ENCODE measurements around the gene CMSS1. TPM values are rescaled to one million over a fixed set of nuclear protein-coding genes. Genes with fewer than 3 reads are reported as not detected.

CMSS1 gene
- polyA plus RNA-seq, 2 of the 4 experiments (the other 2 are of a cell fraction) = 61.1 to 62.9 TPM

GRCh38 chr3:99960941-99961340 is 143.3 kb downstream of the CMSS1 start:
- H3K4me2 ChIP-seq = no peak overlapping the region
- H3K4me1 ChIP-seq = peaks cover 12% of the 10 kb centered on the region; the same call in 2 of the 3 replicates
- no peak for ATAC-seq
- WGBS (ENCODE audit: missing lambda C conversion rate) = 93% methylated on average over 7 of the region's 7 CpGs
- CTCF ChIA-PET = no interaction called here
- POLR2A ChIA-PET = no interaction called here
- no peak for FAIRE-seq
- no peak overlapping the region for H3K27ac ChIP-seq
- H3K4me3 ChIP-seq = no peak overlapping the region
- TF ChIP-seq RNF2 (IDR thresholded peaks at IDR 0.05; ENCODE audit: borderline replicate concordance, low read depth) (no peak), CBX8 (IDR thresholded peaks at IDR 0.05) (no peak), POLR2A (IDR thresholded peaks at IDR 0.05; ENCODE audit: low read length) (no peak), CEBPB (IDR thresholded peaks at IDR 0.05) (no peak), RCOR1 (IDR thresholded peaks at IDR 0.05; ENCODE audit: low read depth, low read length) (no peak), CBX2 (IDR thresholded peaks at IDR 0.05; ENCODE audit: borderline replicate concordance, low read depth) (no peak), ELK1 (IDR thresholded peaks at IDR 0.05; ENCODE audit: low read depth, low read length) (no peak), EP300 (IDR thresholded peaks at IDR 0.05) (no peak), FOSL2 (IDR thresholded peaks at IDR 0.05) (no peak), FOSL2 (CRISPR knock-in tag; IDR thresholded peaks at IDR 0.05) (no peak), JUN (IDR thresholded peaks at IDR 0.05) (no peak)
- TF ChIP-seq, protein P1, sequence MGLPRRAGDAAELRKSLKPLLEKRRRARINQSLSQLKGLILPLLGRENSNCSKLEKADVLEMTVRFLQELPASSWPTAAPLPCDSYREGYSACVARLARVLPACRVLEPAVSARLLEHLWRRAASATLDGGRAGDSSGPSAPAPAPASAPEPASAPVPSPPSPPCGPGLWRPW (IDR thresholded peaks at IDR 0.05) = no peak
- no peak for DNase-seq (ENCODE audit: low read depth in 1 of 2, low spot score in 1 of 2)
- no peaks in the 10 kb centered on the region for H3K9me3 ChIP-seq

DNA sequence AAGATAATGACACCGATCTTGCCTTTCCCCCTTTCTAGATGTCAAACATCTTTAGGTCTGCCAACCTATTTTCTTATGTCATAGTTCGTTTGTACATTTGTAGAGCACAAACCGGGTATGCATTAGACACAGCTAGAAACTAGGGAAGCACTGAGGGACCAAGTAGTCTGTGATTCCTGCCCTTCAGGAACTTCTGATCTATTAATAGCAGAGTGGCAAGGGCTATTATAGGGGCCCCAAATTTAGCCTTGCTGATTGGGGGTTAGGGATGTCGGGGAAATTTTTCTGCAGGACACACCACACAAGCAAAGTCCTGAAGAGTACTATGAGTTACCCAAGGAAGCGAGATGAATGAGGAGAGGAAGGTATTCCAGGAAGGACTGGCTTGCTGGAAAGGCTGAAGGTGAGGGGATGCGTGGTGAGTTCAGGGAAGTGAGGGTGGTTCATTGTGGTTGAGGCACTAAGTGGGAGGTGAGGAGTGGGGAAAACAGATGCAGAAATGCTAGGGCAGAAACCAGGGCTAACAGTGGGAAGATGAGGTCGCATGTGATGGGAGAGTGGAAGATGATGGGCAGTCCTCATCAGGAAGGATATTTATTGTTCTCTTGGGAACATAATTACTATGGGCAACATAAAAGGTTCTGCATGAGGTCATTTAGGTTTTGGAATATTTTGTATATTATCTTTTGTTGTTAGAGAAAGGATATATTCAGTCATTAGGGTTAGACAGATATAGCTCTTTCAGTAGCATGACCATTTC is 144.3 kb downstream of the CMSS1 start:
- H3K9me3 ChIP-seq = no peaks in the 10 kb centered on the region
- ChIA-PET POLR2A (no interaction called here), CTCF (interaction anchor here (0.9 kb wide), 1 partner anchor 292 kb away, joined by 4 read pairs; no protein-coding TSS in a partner anchor)
- peaks cover 12% of the 10 kb centered on the region; the same call in 2 of the 3 replicates for H3K4me1 ChIP-seq
- no peak overlapping the region for H3K27ac ChIP-seq
- H3K4me2 ChIP-seq = no peak overlapping the region
- no peak overlapping the region for H3K4me3 ChIP-seq
- DNase-seq (ENCODE audit: low read depth in 1 of 2, low spot score in 1 of 2) (no peak), ATAC-seq (no peak), FAIRE-seq (no peak)
- TF ChIP-seq CTCF (IDR thresholded peaks at IDR 0.05) (no peak), POLR2AphosphoS2 (conservative IDR thresholded peaks at IDR 0.05; ENCODE audit: low read length) (no peak), CEBPB (IDR thresholded peaks at IDR 0.05) (no peak), GATA3 (IDR thresholded peaks at IDR 0.05; ENCODE audit: borderline replicate concordance) (no peak), RARB (CRISPR knock-in tag; IDR thresholded peaks at IDR 0.05) (no peak), SMC3 (IDR thresholded peaks at IDR 0.05) (no peak), MAX (IDR thresholded peaks at IDR 0.05) (no peak), EHMT2 (IDR thresholded peaks at IDR 0.05; ENCODE audit: low read depth) (no peak), HOXB13 (CRISPR knock-in tag; IDR thresholded peaks at IDR 0.05; ENCODE audit: low read depth) (no peak), ZC3H11A (IDR thresholded peaks at IDR 0.05) (no peak), CBX2 (IDR thresholded peaks at IDR 0.05; ENCODE audit: borderline replicate concordance, low read depth) (no peak), CHD4 (IDR thresholded peaks at IDR 0.05; ENCODE audit: borderline replicate concordance) (no peak), CHD2 (IDR thresholded peaks at IDR 0.05; ENCODE audit: low read length, partially characterized antibody) (no peak), CBX8 (IDR thresholded peaks at IDR 0.05) (no peak), NPAS2 (CRISPR knock-in tag; IDR thresholded peaks at IDR 0.05; ENCODE audit: borderline replicate concordance) (no peak), ATOH8 (CRISPR knock-in tag; IDR thresholded peaks at IDR 0.05; ENCODE audit: low read depth) (no peak)
- TF ChIP-seq, protein P2, sequence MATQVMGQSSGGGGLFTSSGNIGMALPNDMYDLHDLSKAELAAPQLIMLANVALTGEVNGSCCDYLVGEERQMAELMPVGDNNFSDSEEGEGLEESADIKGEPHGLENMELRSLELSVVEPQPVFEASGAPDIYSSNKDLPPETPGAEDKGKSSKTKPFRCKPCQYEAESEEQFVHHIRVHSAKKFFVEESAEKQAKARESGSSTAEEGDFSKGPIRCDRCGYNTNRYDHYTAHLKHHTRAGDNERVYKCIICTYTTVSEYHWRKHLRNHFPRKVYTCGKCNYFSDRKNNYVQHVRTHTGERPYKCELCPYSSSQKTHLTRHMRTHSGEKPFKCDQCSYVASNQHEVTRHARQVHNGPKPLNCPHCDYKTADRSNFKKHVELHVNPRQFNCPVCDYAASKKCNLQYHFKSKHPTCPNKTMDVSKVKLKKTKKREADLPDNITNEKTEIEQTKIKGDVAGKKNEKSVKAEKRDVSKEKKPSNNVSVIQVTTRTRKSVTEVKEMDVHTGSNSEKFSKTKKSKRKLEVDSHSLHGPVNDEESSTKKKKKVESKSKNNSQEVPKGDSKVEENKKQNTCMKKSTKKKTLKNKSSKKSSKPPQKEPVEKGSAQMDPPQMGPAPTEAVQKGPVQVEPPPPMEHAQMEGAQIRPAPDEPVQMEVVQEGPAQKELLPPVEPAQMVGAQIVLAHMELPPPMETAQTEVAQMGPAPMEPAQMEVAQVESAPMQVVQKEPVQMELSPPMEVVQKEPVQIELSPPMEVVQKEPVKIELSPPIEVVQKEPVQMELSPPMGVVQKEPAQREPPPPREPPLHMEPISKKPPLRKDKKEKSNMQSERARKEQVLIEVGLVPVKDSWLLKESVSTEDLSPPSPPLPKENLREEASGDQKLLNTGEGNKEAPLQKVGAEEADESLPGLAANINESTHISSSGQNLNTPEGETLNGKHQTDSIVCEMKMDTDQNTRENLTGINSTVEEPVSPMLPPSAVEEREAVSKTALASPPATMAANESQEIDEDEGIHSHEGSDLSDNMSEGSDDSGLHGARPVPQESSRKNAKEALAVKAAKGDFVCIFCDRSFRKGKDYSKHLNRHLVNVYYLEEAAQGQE (IDR thresholded peaks at IDR 0.05) = no peak
- TF ChIP-seq, protein P3, sequence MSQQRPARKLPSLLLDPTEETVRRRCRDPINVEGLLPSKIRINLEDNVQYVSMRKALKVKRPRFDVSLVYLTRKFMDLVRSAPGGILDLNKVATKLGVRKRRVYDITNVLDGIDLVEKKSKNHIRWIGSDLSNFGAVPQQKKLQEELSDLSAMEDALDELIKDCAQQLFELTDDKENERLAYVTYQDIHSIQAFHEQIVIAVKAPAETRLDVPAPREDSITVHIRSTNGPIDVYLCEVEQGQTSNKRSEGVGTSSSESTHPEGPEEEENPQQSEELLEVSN (IDR thresholded peaks at IDR 0.05; ENCODE audit: borderline replicate concordance, low read depth) = no peak
- WGBS (ENCODE audit: missing lambda C conversion rate) = 86% methylated on average over 7 of the region's 7 CpGs

All from A549 (cell line).